PC-3 (cell line): ENCODE data around the gene DAPK1.

Source experiments
- CTCF ChIP-seq: fragments of 300-600 bp; sonication (generic); conservative IDR thresholded peaks from 2 replicates; pipeline ENCODE4 v1.5.1; 2017; ENCODE audit warnings: antibody characterized with exemption, low read depth, mild to moderate bottlenecking, low read length
- EZH2 ChIP-seq: fragments of 300-600 bp; sonication (generic); IDR thresholded peaks from one replicate; pipeline ENCODE4 v1.6.1; 2017; ENCODE audit warnings: antibody characterized with exemption, mild to moderate bottlenecking, low read length; ENCODE audit not compliant: unreplicated experiment
- EZH2phosphoT487 ChIP-seq: fragments of 300-600 bp; sonication (generic); IDR thresholded peaks from 2 replicates; pipeline ENCODE4 v1.6.1; 2018; ENCODE audit warnings: mild to moderate bottlenecking, antibody characterized with exemption, low read length, borderline replicate concordance

DNA sequence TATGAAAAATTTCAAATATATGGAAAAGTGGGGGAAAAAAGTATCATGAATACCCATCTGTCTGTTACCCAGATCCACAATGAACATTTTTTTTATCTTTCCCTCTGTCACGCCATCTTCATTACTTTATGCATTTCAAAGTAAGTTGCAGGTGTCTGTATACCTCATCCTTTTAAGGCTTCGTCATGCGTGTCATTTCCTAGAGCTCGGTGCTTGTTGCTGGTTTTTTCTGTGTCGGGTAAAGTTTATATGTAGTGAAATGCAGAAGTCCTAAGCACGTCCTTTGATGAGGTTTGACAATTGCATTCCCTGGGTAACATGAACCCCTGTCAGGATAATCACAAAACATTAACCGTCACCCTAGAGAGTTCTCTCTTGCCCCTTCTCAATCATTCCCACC lies 52.1 kb downstream of the DAPK1 start:
- no peak for TF ChIP-seq CTCF
- TF ChIP-seq EZH2: no peak
- no peak for TF ChIP-seq EZH2phosphoT487
